ENCODE measurements around the gene VPS37D.

VPS37D gene

DNA sequence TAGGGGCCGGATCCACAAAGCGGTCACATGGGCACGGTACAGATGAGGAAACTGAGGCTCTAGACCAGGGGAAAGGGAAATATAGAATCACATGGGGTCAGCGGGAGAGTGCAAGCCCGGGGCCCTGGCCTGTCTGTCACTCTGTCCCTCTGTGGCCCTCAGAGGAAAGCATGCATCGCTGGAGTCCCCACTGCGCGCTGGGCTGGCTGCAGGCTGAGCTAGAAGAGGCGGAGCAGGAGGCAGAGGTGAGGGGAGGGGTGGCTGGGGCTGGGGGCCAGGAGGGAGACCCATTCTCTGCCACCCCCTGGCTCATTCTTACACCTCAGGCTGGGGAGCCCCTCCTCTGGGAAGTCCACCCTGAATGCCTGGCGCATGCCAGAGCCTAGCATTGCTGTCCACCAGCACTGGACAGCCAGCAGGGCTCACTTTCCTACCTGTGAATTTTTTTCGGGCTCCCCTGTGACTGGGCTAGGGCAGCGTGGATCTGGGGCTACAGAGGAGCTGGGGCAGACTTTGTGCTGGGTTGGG is 2.3 kb downstream of the VPS37D start:
- TF ChIP-seq RARB (CRISPR knock-in tag; IDR thresholded peaks at IDR 0.05) (no peak), ISL1 (CRISPR knock-in tag; IDR thresholded peaks at IDR 0.05) (no peak), CSDC2 (CRISPR knock-in tag; IDR thresholded peaks at IDR 0.05) (no peak), TCF4 (CRISPR knock-in tag; IDR thresholded peaks at IDR 0.05; ENCODE audit: borderline replicate concordance) (no peak), ZNF70 (CRISPR knock-in tag; IDR thresholded peaks at IDR 0.05) (no peak), ZNF8 (CRISPR knock-in tag; IDR thresholded peaks at IDR 0.05) (no peak), SNAI2 (CRISPR knock-in tag; IDR thresholded peaks at IDR 0.05) (no peak), TOX (CRISPR knock-in tag; IDR thresholded peaks at IDR 0.05; ENCODE audit: borderline replicate concordance) (no peak)
- TF ChIP-seq, protein P1, sequence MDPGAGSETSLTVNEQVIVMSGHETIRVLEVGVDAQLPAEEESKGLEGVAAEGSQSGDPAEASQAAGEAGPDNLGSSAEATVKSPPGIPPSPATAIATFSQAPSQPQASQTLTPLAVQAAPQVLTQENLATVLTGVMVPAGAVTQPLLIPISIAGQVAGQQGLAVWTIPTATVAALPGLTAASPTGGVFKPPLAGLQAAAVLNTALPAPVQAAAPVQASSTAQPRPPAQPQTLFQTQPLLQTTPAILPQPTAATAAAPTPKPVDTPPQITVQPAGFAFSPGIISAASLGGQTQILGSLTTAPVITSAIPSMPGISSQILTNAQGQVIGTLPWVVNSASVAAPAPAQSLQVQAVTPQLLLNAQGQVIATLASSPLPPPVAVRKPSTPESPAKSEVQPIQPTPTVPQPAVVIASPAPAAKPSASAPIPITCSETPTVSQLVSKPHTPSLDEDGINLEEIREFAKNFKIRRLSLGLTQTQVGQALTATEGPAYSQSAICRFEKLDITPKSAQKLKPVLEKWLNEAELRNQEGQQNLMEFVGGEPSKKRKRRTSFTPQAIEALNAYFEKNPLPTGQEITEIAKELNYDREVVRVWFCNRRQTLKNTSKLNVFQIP (CRISPR knock-in tag; IDR thresholded peaks at IDR 0.05; ENCODE audit: borderline replicate concordance, low read depth) = no peak
- TF ChIP-seq, protein P2, sequence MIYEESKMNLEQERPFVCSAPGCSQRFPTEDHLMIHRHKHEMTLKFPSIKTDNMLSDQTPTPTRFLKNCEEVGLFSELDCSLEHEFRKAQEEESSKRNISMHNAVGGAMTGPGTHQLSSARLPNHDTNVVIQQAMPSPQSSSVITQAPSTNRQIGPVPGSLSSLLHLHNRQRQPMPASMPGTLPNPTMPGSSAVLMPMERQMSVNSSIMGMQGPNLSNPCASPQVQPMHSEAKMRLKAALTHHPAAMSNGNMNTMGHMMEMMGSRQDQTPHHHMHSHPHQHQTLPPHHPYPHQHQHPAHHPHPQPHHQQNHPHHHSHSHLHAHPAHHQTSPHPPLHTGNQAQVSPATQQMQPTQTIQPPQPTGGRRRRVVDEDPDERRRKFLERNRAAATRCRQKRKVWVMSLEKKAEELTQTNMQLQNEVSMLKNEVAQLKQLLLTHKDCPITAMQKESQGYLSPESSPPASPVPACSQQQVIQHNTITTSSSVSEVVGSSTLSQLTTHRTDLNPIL (CRISPR knock-in tag; IDR thresholded peaks at IDR 0.05; ENCODE audit: low read depth) = no peak
- TF ChIP-seq, protein P3, sequence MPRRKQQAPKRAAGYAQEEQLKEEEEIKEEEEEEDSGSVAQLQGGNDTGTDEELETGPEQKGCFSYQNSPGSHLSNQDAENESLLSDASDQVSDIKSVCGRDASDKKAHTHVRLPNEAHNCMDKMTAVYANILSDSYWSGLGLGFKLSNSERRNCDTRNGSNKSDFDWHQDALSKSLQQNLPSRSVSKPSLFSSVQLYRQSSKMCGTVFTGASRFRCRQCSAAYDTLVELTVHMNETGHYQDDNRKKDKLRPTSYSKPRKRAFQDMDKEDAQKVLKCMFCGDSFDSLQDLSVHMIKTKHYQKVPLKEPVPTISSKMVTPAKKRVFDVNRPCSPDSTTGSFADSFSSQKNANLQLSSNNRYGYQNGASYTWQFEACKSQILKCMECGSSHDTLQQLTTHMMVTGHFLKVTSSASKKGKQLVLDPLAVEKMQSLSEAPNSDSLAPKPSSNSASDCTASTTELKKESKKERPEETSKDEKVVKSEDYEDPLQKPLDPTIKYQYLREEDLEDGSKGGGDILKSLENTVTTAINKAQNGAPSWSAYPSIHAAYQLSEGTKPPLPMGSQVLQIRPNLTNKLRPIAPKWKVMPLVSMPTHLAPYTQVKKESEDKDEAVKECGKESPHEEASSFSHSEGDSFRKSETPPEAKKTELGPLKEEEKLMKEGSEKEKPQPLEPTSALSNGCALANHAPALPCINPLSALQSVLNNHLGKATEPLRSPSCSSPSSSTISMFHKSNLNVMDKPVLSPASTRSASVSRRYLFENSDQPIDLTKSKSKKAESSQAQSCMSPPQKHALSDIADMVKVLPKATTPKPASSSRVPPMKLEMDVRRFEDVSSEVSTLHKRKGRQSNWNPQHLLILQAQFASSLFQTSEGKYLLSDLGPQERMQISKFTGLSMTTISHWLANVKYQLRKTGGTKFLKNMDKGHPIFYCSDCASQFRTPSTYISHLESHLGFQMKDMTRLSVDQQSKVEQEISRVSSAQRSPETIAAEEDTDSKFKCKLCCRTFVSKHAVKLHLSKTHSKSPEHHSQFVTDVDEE (CRISPR knock-in tag; IDR thresholded peaks at IDR 0.05) = no peak
- ATAC-seq = no peak

DNA sequence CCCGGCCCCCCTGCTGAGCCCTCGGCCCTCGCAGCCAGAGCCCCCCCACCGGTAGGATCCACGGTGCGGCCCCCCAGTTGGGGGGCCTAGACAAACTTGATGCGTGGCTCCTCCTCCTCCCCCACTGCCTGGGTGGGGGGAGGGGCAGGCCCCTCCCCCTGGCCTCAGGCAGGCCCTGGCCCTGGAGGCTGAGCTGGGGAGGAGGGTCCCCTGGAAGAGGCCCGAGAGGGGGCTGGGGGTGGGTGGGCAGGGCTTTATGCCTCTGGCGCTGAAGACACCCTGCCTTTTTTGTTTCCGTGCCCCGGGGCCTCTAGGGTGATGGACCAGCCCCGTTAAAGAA is 3.7 kb downstream of the VPS37D start:
- TF ChIP-seq, protein P1 (CRISPR knock-in tag; IDR thresholded peaks at IDR 0.05; ENCODE audit: borderline replicate concordance, low read depth) = no peak
- TF ChIP-seq ESRRG (CRISPR knock-in tag; IDR thresholded peaks at IDR 0.05) = no peak
- TF ChIP-seq ZC3H10 (CRISPR knock-in tag; IDR thresholded peaks at IDR 0.05) = no peak
- no peak for TF ChIP-seq ZNF8 (CRISPR knock-in tag; IDR thresholded peaks at IDR 0.05)
- no peak for TF ChIP-seq SNAI2 (CRISPR knock-in tag; IDR thresholded peaks at IDR 0.05)
- TF ChIP-seq ISL1 (CRISPR knock-in tag; IDR thresholded peaks at IDR 0.05) = no peak
- TF ChIP-seq BACH2 (CRISPR knock-in tag; IDR thresholded peaks at IDR 0.05; ENCODE audit: borderline replicate concordance) = no peak
- no peak for TF ChIP-seq RARB (CRISPR knock-in tag; IDR thresholded peaks at IDR 0.05)
- TF ChIP-seq, protein P3 (CRISPR knock-in tag; IDR thresholded peaks at IDR 0.05) = no peak
- no peak for TF ChIP-seq TOX (CRISPR knock-in tag; IDR thresholded peaks at IDR 0.05; ENCODE audit: borderline replicate concordance)
- no peak for TF ChIP-seq ZFP30 (CRISPR knock-in tag; IDR thresholded peaks at IDR 0.05)
- no peak for TF ChIP-seq PPARA (CRISPR knock-in tag; IDR thresholded peaks at IDR 0.05; ENCODE audit: borderline replicate concordance)
- TF ChIP-seq ZNF70 (CRISPR knock-in tag; IDR thresholded peaks at IDR 0.05) = no peak
- TF ChIP-seq, protein P4, sequence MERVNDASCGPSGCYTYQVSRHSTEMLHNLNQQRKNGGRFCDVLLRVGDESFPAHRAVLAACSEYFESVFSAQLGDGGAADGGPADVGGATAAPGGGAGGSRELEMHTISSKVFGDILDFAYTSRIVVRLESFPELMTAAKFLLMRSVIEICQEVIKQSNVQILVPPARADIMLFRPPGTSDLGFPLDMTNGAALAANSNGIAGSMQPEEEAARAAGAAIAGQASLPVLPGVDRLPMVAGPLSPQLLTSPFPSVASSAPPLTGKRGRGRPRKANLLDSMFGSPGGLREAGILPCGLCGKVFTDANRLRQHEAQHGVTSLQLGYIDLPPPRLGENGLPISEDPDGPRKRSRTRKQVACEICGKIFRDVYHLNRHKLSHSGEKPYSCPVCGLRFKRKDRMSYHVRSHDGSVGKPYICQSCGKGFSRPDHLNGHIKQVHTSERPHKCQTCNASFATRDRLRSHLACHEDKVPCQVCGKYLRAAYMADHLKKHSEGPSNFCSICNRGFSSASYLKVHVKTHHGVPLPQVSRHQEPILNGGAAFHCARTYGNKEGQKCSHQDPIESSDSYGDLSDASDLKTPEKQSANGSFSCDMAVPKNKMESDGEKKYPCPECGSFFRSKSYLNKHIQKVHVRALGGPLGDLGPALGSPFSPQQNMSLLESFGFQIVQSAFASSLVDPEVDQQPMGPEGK (CRISPR knock-in tag; IDR thresholded peaks at IDR 0.05; ENCODE audit: borderline replicate concordance) = no peak
- TF ChIP-seq CSDC2 (CRISPR knock-in tag; IDR thresholded peaks at IDR 0.05) = no peak
- no peak for TF ChIP-seq OSR1 (CRISPR knock-in tag; IDR thresholded peaks at IDR 0.05)
- no peak for TF ChIP-seq ZFP3 (CRISPR knock-in tag; IDR thresholded peaks at IDR 0.05)
- TF ChIP-seq GLIS3 (CRISPR knock-in tag; IDR thresholded peaks at IDR 0.05) = no peak
- TF ChIP-seq ZNF565 (CRISPR knock-in tag; conservative IDR thresholded peaks at IDR 0.05; ENCODE audit: low read depth) = no peak
- no peak for ATAC-seq

All from SK-N-SH treated with all-trans-retinoic acid at 6 μM for 48 hours (cell line).